HFF-Myc (cell line): ENCODE measurements around the gene CPT1B.
A peak's percentile ranks its signal among the peaks of the same experiment; 100 is the strongest.
"Not testable (repeated sequence)": the region's sequence is repeated elsewhere in the genome, so short reads cannot be mapped to it uniquely, and the experiment has no call there.

Experiments used
- DNase-seq: peaks from one replicate; pipeline ENCODE4 v3.0.0-alpha.2; 2011; ENCODE audit warnings: low read depth; ENCODE audit errors: extremely low read depth
- H3K4me3 ChIP-seq: replicated peaks from 2 replicates; pipeline ENCODE4 v1.5.1; 2011; ENCODE audit warnings: low read depth, mild to moderate bottlenecking, control low read depth, low read length
- CTCF ChIP-seq: IDR thresholded peaks from 2 replicates; pipeline ENCODE4 v1.5.1; 2012; ENCODE audit warnings: mild to moderate bottlenecking, low read depth, low read length, control low read depth; ENCODE audit errors: missing control alignments

The CPT1B gene

GRCh38 chr22:50609599-50609998, 31.4 kb upstream of the CPT1B start:
- TF ChIP-seq CTCF: no peak

GRCh38 chr22:50608996-50609395, 30.8 kb upstream of the CPT1B start:
- H3K4me3 ChIP-seq: no peak overlapping the region
- DNase-seq: no peak
- no peak for TF ChIP-seq CTCF

More at GRCh38 chr22:50609599-50609998, 31.4 kb upstream of the CPT1B start:
- no peak for DNase-seq
- no peak overlapping the region for H3K4me3 ChIP-seq

GRCh38 chr22:50608058-50608840, 30.0 kb upstream of the CPT1B start:
- not testable (repeated sequence) for DNase-seq, H3K4me3 ChIP-seq

GRCh38 chr22:50607659-50608020, 29.4 kb upstream of the CPT1B start:
- no peak for DNase-seq
- no peak for TF ChIP-seq CTCF

GRCh38 chr22:50606946-50607658, 28.9 kb upstream of the CPT1B start:
- no peak for TF ChIP-seq CTCF
- H3K4me3 ChIP-seq: no peak overlapping the region
- no peak for DNase-seq

More at GRCh38 chr22:50607659-50608020, 29.4 kb upstream of the CPT1B start:
- no peak overlapping the region for H3K4me3 ChIP-seq

GRCh38 chr22:50606165-50606945, 28.1 kb upstream of the CPT1B start:
- no peak for DNase-seq
- H3K4me3 ChIP-seq: no peak overlapping the region
- peak; percentile 3 for TF ChIP-seq CTCF

- TF ChIP-seq CTCF: no peak
- DNase-seq: no peak
- H3K4me3 ChIP-seq: no peak overlapping the region
Measured at GRCh38 chr22:50605613-50606074, 27.4 kb upstream of the CPT1B start.
